SK-N-SH (cell line): ENCODE data around the gene GNA15.

Source experiments
- GATA2 ChIP-seq: sonication (generic); formaldehyde crosslinking; IDR thresholded peaks from 2 replicates; pipeline ENCODE4 v1.5.0; 2020; ENCODE audit warnings: mild to moderate bottlenecking, missing genetic modification reagents
- SMC3 ChIP-seq: IDR thresholded peaks from 2 replicates; pipeline ENCODE4 v1.6.1; 2012; ENCODE audit warnings: low read depth, low read length, improper control_type of control experiment
- TF ChIP-seq, protein P1 (sequence below): fragments of 200-600 bp; sonication (generic); IDR thresholded peaks from 2 replicates; pipeline ENCODE4 v1.6.1; 2017; ENCODE audit warnings: antibody characterized with exemption, mild to moderate bottlenecking, moderate library complexity
- TF ChIP-seq, protein P2 (sequence below): IDR thresholded peaks from 2 replicates; pipeline ENCODE4 v1.4.0; 2012; ENCODE audit warnings: low read depth, borderline replicate concordance
- TF ChIP-seq, protein P3 (sequence below): fragments of 150-350 bp; IDR thresholded peaks from 2 replicates; pipeline ENCODE4 v1.6.1; 2017; ENCODE audit warnings: antibody characterized with exemption, low read length, low read depth, borderline replicate concordance
- TF ChIP-seq, protein P4 (sequence below): IDR thresholded peaks from 2 replicates; pipeline ENCODE4; 2012

DNA sequence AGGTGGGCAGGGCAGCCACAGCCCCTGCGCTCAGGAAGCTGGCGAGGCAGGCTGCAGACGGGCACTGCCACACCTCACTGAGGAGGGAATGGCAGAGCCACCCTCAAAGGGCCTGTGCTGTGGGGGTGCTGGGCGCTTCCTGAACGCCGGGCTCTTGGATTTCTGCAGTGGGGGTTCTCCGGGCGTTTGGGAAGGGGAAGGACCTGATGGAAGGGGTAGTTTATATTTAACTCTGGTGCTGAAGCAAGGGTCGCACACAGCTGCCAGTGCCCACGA is 31.2 kb upstream of the GNA15 start:
- TF ChIP-seq, protein P1, sequence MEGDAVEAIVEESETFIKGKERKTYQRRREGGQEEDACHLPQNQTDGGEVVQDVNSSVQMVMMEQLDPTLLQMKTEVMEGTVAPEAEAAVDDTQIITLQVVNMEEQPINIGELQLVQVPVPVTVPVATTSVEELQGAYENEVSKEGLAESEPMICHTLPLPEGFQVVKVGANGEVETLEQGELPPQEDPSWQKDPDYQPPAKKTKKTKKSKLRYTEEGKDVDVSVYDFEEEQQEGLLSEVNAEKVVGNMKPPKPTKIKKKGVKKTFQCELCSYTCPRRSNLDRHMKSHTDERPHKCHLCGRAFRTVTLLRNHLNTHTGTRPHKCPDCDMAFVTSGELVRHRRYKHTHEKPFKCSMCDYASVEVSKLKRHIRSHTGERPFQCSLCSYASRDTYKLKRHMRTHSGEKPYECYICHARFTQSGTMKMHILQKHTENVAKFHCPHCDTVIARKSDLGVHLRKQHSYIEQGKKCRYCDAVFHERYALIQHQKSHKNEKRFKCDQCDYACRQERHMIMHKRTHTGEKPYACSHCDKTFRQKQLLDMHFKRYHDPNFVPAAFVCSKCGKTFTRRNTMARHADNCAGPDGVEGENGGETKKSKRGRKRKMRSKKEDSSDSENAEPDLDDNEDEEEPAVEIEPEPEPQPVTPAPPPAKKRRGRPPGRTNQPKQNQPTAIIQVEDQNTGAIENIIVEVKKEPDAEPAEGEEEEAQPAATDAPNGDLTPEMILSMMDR = no peak
- TF ChIP-seq, protein P2, sequence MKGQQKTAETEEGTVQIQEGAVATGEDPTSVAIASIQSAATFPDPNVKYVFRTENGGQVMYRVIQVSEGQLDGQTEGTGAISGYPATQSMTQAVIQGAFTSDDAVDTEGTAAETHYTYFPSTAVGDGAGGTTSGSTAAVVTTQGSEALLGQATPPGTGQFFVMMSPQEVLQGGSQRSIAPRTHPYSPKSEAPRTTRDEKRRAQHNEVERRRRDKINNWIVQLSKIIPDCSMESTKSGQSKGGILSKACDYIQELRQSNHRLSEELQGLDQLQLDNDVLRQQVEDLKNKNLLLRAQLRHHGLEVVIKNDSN = no peak
- TF ChIP-seq, protein P3, sequence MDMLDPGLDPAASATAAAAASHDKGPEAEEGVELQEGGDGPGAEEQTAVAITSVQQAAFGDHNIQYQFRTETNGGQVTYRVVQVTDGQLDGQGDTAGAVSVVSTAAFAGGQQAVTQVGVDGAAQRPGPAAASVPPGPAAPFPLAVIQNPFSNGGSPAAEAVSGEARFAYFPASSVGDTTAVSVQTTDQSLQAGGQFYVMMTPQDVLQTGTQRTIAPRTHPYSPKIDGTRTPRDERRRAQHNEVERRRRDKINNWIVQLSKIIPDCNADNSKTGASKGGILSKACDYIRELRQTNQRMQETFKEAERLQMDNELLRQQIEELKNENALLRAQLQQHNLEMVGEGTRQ = no peak
- no peak for TF ChIP-seq SMC3
- TF ChIP-seq GATA2 (CRISPR knock-in tag) = no peak
- TF ChIP-seq, protein P4, sequence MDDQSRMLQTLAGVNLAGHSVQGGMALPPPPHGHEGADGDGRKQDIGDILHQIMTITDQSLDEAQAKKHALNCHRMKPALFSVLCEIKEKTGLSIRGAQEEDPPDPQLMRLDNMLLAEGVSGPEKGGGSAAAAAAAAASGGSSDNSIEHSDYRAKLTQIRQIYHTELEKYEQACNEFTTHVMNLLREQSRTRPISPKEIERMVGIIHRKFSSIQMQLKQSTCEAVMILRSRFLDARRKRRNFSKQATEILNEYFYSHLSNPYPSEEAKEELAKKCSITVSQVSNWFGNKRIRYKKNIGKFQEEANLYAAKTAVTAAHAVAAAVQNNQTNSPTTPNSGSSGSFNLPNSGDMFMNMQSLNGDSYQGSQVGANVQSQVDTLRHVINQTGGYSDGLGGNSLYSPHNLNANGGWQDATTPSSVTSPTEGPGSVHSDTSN = no peak
